Esophagus (tissue), 2 donors: ENCODE measurements around the gene HOXC12. TPM values are rescaled to one million over a fixed set of nuclear protein-coding genes. Genes with fewer than 3 reads are reported as not detected.

Experiments used
- H3K27ac ChIP-seq, 2 donors: one replicate each; pipeline ENCODE4 v1.5.1; 2013; ENCODE audit warnings: low read depth in 2 of 2, mild to moderate bottlenecking in 2 of 2, inconsistent platforms in 1 of 2, low read length in 1 of 2, moderate library complexity in 1 of 2
- H3K27me3 ChIP-seq, 2 donors: one replicate each; pipeline ENCODE4 v1.6.1; 2013; ENCODE audit warnings: low read length in 2 of 2, control low read depth in 1 of 2, mild to moderate bottlenecking in 1 of 2; ENCODE audit not compliant: insufficient read depth in 2 of 2, control insufficient read depth in 1 of 2
- H3K36me3 ChIP-seq, 2 donors: one replicate each; pipeline ENCODE4 v1.6.1; 2013; ENCODE audit warnings: low read length in 1 of 2; ENCODE audit not compliant: control insufficient read depth in 2 of 2, insufficient read depth in 2 of 2
- H3K4me1 ChIP-seq, 2 donors: one replicate each; pipeline ENCODE4 v1.6.1; 2013; ENCODE audit warnings: low read length in 1 of 2; ENCODE audit not compliant: control insufficient read depth in 2 of 2, insufficient read depth in 2 of 2
- H3K4me3 ChIP-seq, 2 donors: one replicate each; pipeline ENCODE4 v1.5.1; 2013; ENCODE audit warnings: low read length in 2 of 2, mild to moderate bottlenecking in 2 of 2, low read depth in 1 of 2, moderate library complexity in 1 of 2
- H3K9me3 ChIP-seq, 2 donors: one replicate each; pipeline ENCODE4 v1.6.1; 2013; ENCODE audit warnings: mild to moderate bottlenecking in 2 of 2, low read depth in 1 of 2, low read length in 1 of 2, moderate library complexity in 1 of 2; ENCODE audit not compliant: control insufficient read depth in 2 of 2, insufficient read depth in 1 of 2
- WGBS, 2 donors: extraction: QIAGEN DNeasy Blood & Tissue Kit; methylation state at CpG; one replicate each; pipeline ENCODE4 v1.1.7; 2013; 5-methylcytosine and 5-hydroxymethylcytosine counted together
- polyA plus RNA-seq, 2 donors: library from polyadenylated mRNA; stranded (reverse); fragments of 200-250 nt; gene quantifications; one replicate each; pipeline ENCODE4 v1.2.3, GENCODE V29; 2013
- donor health status: healthy with polysubstance abuse.
- donor health status: Bipolar disorder and iron deficiency.

The HOXC12 gene
- polyA plus RNA-seq, 2 donors = not detected

DNA sequence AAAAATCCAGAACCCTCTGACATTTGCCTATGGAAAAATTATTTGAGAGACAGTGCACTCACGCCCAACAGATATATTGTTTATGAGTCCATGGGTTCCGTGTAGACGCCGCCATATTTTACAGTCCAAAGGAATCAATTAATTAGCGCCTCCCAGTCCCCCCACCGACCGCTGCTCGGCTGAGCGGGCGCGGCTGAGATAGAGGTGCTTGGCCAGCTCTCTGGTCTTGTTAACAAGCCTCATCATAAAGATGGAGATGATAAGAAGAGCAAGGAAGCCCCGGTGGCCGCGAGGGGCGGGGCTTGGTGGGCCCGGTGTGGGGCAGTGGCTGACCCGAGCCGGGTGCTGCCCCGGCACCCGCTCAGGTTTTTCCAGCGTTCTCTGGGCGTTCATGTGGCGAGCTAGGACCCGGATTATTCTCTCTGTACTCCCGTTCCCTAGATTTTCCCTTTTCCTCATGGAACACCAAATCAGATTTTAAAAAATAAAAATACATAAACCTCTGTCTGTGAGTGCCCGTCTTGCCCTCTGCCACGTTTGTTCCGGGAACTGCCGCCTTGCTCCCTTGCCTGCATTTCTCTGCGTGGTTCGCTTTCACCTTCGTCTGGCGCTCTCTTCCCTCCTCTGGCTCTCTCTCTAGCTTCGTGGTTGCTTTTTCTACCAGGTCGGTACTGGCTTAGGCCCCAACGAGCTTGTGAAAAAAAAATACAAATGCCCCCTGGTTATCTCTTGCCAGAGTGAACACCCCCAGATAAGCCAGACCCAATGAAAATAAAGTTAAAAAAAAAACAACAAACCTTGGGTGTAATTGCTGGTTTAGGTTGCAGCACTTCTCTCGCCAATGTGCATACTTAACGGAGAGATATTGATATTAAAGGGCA is 9.0 kb downstream of the HOXC12 start:
- H3K4me3 ChIP-seq = no peak overlapping the region
- WGBS, 2 donors = 12 to 20% methylated on average over 38 of the region's 38 CpGs
- H3K9me3 ChIP-seq = no peaks in the 10 kb centered on the region
- H3K27ac ChIP-seq = no peak overlapping the region
- peaks cover 26 to 60% of the 10 kb centered on the region in 2 donors for H3K27me3 ChIP-seq
- H3K4me1 ChIP-seq = peaks cover 3 to 6% of the 10 kb centered on the region in 2 donors
- no peaks in the 10 kb centered on the region for H3K36me3 ChIP-seq

DNA sequence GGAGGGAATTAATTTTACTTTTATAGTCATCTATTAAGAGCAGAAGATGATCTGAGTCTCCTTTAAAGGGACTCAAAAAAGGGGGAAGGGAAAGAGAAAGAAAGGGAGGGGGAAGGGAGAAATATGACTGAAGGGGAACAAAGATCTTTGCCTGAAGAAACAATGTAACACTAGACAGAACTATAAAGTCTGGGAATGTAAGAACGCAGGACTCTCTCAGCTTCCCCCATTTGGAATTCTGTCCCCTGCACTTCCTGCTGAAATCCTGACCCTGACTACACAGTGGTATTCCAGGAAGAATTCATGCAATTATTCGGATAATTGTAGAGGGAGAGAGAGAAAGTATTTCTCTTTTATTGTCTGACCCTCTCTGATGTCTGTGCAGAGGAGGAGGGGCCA is 9.6 kb downstream of the HOXC12 start:
- H3K36me3 ChIP-seq = no peaks in the 10 kb centered on the region
- no peak overlapping the region for H3K27ac ChIP-seq
- peaks cover 30 to 56% of the 10 kb centered on the region in 2 donors for H3K27me3 ChIP-seq
- H3K9me3 ChIP-seq = no peaks in the 10 kb centered on the region
- 10 to 13% methylated on average over 2 of the region's 2 CpGs for WGBS, 2 donors
- H3K4me3 ChIP-seq = no peak overlapping the region
- peaks cover 3 to 6% of the 10 kb centered on the region in 2 donors for H3K4me1 ChIP-seq

DNA sequence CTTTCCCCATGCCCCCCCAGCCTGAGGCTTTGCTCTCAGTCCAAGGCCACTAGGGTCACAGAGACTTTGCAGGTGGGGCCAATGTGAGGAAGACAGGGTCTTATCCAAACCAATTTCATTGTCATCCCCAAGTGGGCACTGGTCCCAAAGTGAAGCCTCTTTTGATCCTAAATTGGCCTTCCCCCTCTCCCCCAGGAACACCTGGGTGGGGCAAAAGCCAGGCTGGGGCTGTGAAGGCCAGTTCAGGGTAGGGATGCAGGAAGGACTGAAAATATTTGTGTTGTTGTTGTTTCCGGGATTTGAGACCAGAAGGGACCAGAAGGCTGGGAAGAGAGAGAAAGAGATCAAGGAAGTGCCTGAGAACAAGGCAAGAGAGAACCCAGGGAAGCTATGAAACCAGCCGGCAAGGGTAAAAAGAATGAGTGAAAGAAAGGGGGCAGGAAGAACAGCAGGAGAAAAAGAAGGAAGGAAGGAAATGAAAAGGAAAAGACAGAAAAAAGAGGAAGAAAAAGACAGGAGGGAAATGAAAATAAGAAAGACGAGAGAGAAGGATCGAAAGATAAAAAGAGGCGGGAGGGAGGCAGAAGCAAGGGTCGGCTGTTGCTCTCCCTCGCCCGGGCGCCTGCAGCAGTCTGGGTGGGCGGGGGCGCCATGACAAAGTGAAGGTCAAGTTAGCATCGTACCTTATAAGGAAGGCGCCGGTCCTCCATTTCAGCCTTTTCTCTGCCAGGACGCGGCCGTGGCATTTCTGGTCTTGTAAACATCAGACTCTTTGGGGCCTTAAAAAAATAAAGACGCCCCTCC is 10.8 kb downstream of the HOXC12 start:
- Histone ChIP-seq H3K4me3 (no peak overlapping the region), H3K27ac (no peak overlapping the region), H3K36me3 (no peaks in the 10 kb centered on the region), H3K27me3 (peaks cover 28 to 44% of the 10 kb centered on the region in 2 donors), H3K9me3 (no peaks in the 10 kb centered on the region), H3K4me1 (peaks cover 3 to 6% of the 10 kb centered on the region in 2 donors)
- WGBS, 2 donors = 4 to 6% methylated on average over 18 of the region's 18 CpGs

DNA sequence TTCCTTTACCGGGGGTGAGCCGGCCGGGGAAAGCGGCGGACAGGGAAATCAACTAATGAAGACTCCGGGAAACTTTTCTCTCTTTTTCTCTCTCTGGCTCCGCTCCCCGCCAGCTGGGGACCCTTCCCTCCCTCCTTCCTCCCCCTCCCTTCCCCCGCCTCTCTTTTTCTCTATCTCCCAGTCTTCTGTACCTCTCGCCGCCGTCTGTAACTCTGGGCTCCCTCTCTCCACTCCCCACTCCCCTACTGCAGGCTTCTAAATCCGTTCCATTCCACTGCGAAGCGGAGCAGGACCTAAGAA is 11.3 kb downstream of the HOXC12 start:
- Histone ChIP-seq H3K27me3 (peaks cover 26 to 40% of the 10 kb centered on the region in 2 donors), H3K4me1 (peaks cover 3 to 4% of the 10 kb centered on the region in 2 donors), H3K27ac (no peak overlapping the region), H3K9me3 (no peaks in the 10 kb centered on the region), H3K36me3 (no peaks in the 10 kb centered on the region), H3K4me3 (no peak overlapping the region)
- 13 to 14% methylated on average over 15 of the region's 15 CpGs for WGBS, 2 donors

DNA sequence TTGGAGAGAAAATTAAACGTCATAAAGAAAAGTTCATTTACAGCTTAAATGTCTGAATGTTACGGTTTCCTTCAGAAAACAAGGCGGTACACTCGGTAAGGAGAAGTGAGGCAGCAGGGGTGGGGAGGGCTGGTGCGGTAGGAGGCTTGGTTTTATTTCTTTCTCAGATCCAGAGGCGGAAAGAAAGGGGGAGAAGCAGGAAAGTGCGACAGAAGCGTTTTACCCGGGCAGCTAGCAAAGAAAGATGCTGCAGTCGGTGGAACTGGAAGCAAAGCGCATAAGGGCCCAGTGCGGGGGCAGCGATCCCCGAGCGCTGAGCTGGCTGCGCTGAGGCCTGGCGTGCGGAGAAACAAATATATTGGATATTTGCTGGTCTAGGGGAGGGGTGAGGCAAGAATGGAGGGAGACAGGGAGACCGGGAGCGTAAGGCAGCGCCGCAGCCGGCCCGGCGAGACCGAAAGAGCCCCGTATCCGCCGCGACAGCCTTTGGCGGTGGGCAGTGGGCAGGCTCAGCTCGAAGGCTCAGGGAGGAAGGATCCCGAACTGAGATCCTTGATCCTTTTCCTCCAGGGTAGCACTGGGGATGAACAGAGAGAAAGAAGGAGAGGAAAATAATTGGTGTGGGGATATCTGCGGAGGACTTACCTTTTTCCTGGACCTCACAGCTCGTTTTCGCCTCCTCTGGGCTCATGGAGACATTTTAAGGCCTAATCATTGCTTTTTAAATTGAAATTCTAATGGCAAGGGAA is 11.9 kb downstream of the HOXC12 start:
- H3K4me3 ChIP-seq = no peak overlapping the region
- H3K4me1 ChIP-seq = peaks cover 0 to 3% of the 10 kb centered on the region in 2 donors
- no peaks in the 10 kb centered on the region for H3K36me3 ChIP-seq
- WGBS, 2 donors = 18 to 22% methylated on average over 36 of the region's 36 CpGs
- peaks cover 22 to 38% of the 10 kb centered on the region in 2 donors for H3K27me3 ChIP-seq
- no peak overlapping the region for H3K27ac ChIP-seq
- no peaks in the 10 kb centered on the region for H3K9me3 ChIP-seq

DNA sequence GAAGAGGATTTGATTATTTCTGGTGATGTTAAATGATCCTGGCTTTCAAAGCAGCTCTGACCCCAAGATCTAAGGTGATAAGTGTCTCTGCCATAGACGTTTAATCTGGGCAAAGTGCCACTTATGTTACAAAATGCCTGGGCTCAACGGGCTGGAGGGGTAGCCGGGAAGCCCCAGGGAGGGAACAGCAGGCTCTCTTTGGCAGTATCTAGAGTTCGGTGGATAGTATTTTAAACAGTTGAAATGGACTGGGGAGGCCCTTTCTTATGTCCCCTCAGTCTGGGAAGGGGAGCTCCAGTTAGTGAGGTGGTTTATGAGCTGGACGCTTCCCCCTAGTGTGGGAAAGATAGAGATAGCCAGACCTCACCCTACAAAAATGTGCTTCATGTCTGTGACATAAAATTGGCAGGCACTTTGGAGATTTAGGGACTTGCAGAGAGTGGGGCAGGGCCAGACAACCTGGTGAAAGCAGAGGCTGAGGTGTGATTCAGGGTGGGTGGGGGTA is 12.8 kb downstream of the HOXC12 start:
- Histone ChIP-seq H3K9me3 (no peaks in the 10 kb centered on the region), H3K4me3 (no peak overlapping the region), H3K27me3 (peaks cover 17 to 34% of the 10 kb centered on the region in 2 donors), H3K4me1 (peaks cover 0 to 3% of the 10 kb centered on the region in 2 donors), H3K36me3 (no peaks in the 10 kb centered on the region), H3K27ac (no peak overlapping the region)
- 12 to 27% methylated on average over 5 of the region's 5 CpGs for WGBS, 2 donors

DNA sequence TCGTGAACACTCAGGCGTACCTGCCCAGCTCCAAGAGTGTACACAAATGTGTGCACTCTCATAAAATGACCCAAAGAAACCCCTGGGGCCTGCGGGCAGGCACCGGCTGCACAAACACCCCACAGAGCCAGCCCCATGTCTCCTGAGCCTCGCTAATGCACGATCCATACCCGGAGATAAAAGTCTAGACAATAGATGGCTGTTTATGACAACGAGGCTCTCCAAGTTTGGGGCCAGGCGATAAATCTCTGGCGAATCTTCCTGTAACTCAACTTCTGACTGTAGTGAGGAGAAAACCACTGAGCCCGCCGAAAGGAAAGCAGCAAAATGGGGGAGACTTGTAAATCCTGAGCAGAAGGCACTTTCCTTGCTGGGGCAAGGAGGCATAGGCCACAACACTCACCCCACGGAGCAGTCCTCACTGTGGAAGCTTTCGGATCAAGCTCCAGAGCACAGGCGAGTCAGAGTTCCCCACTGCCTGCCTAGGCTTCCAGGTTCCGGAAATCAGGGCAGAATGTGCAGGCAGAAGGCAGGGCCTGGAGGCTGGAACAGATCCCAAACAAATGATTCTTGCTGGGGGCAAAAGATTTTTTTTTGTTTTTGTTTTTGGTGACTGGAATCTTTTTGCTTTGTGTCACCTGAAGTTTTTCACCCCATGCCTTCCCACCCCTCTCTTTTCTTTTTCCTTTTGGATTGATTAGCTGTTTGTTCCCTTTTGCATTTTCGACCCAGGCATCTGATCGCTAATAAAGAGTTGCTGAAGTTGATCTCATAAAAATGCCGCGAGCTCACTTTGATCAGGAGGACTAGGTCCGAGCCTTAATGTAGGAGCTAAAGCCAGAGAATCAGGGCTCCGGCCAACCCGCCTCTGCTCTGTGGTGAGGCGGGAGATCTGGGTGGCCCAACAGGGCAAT is 13.8 kb downstream of the HOXC12 start:
- no peak overlapping the region for H3K27ac ChIP-seq
- peaks cover 3 to 6% of the 10 kb centered on the region in 2 donors for H3K4me1 ChIP-seq
- peaks cover 18 to 38% of the 10 kb centered on the region in 2 donors for H3K27me3 ChIP-seq
- WGBS, 2 donors = 24 to 38% methylated on average over 24 of the region's 24 CpGs
- H3K4me3 ChIP-seq = no peak overlapping the region
- no peaks in the 10 kb centered on the region for H3K36me3 ChIP-seq
- H3K9me3 ChIP-seq = peaks cover 0 to 3% of the 10 kb centered on the region in 2 donors

DNA sequence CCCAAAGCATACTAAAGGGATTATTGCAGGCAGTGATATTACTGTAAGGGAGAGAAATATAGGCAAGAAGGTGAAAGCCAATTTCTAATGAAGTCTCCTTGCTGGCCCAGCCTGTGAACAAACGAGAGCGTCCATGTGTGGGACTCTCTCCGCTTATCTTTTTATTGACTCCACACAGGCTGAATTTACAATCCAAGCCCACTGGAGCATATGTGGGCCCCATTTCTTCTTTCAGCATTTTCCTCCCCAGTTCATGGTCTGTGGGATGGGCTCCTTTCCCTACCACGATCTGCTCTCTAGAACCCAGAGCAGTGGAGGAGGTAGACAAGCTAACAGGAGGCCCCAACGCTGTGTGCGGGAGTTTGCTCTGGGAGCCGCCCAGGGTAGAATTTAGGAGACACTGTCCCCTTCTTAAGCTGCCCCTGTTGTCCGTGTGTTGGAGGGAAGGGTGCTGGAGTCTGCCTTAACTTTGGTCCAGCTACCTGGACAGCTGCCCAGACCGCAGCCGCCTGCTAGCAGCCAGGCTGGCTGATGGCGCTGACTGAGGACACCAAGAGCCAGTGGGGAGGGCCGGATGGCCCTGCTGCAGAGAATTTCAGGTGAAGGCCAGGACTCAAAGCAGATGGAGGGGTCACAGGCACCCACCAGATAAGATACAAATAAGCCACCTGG is 15.0 kb downstream of the HOXC12 start:
- Histone ChIP-seq H3K9me3 (peaks cover 0 to 3% of the 10 kb centered on the region in 2 donors), H3K4me1 (peaks cover 6 to 10% of the 10 kb centered on the region in 2 donors), H3K4me3 (no peak overlapping the region), H3K27me3 (peaks cover 18 to 47% of the 10 kb centered on the region in 2 donors), H3K36me3 (no peaks in the 10 kb centered on the region), H3K27ac (no peak overlapping the region)
- WGBS, 2 donors = 18 to 28% methylated on average over 12 of the region's 12 CpGs
